ENCODE measurements around the gene TNFAIP8.

- TF ChIP-seq CTCF (IDR thresholded peaks at IDR 0.05) (no peak), FOXM1 (IDR thresholded peaks at IDR 0.05; ENCODE audit: low read depth) (no peak), SIN3A (IDR thresholded peaks at IDR 0.05; ENCODE audit: borderline replicate concordance, low read depth, low read length) (no peak), RAD21 (IDR thresholded peaks at IDR 0.05; ENCODE audit: low read length) (no peak), REST (IDR thresholded peaks at IDR 0.05; ENCODE audit: low read depth, low read length) (no peak), IRF3 (IDR thresholded peaks at IDR 0.05; ENCODE audit: low read depth, low read length) (no peak), TAF1 (IDR thresholded peaks at IDR 0.05; ENCODE audit: borderline replicate concordance, low read depth, low read length) (no peak)
Measured at GRCh38 chr5:119361594-119362125, 5.8 kb downstream of the TNFAIP8 start.

Data from SK-N-SH (cell line).